ENCODE results near the gene SLC44A4.

DNA sequence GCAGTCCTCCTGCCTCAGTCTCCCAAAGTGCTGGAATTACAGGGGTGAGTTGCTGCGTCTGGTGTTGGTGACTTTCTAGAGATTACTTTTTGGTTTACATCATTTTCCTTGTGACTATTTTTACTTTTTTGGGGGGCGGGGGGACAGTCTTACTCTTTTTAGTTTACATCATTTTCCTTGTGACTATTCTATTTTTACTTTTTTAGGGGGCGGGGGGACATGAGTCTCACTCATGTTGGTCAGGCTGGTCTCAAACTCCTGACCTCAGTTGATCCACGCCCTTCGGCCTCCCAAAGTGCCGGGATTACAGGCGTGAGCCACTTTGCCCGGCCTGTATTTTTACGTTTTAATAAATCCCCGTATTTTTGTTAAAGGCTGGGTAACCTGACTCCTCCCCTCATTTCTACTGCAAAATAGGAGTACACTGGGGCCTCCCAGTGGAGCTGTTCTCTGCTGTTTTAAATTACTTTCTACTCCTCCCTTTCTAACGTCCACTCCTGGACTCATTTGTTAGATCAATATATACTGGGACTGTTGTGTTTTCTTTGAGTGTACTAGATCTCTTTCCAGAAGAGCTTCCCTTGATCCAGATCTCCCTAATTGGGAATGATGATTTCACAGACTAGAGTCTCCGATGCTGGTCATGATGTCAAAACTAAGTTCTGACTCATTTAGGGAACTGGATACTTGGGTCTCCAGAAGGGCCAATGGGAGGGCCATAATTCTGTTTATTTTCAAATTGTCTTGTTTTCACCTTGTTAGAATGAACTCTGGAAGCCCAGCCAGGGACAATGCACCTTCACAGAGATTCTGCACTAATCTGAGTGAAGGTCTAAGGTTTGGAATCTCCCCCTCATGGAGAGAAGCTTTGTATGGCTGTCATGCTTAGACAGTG is 42.1 kb downstream of the SLC44A4 start:
- TF ChIP-seq CTCF (tag by site-specific recombination; IDR thresholded peaks at IDR 0.05) (no peak), ZNF274 (IDR thresholded peaks at IDR 0.05; ENCODE audit: low read length) (no peak), ZNF274 (tag by site-specific recombination; IDR thresholded peaks at IDR 0.05; ENCODE audit: borderline replicate concordance) (no peak), PRDM4 (tag by site-specific recombination; IDR thresholded peaks at IDR 0.05) (no peak), ZNF423 (tag by site-specific recombination; IDR thresholded peaks at IDR 0.05) (no peak), ZNF133 (tag by site-specific recombination; IDR thresholded peaks at IDR 0.05) (no peak), HOXD13 (CRISPR knock-in tag; IDR thresholded peaks at IDR 0.05; ENCODE audit: borderline replicate concordance) (no peak), ZNF558 (tag by site-specific recombination; IDR thresholded peaks at IDR 0.05) (no peak), ZNF121 (tag by site-specific recombination; IDR thresholded peaks at IDR 0.05) (no peak), ZNF248 (tag by site-specific recombination; IDR thresholded peaks at IDR 0.05) (no peak), KLF9 (tag by site-specific recombination; IDR thresholded peaks at IDR 0.05; ENCODE audit: low read depth) (0 out of 2 replicates have a peak, but pooled peaks have one; percentile 12), ZFP69B (tag by site-specific recombination; IDR thresholded peaks at IDR 0.05) (no peak)
- TF ChIP-seq, protein P1, sequence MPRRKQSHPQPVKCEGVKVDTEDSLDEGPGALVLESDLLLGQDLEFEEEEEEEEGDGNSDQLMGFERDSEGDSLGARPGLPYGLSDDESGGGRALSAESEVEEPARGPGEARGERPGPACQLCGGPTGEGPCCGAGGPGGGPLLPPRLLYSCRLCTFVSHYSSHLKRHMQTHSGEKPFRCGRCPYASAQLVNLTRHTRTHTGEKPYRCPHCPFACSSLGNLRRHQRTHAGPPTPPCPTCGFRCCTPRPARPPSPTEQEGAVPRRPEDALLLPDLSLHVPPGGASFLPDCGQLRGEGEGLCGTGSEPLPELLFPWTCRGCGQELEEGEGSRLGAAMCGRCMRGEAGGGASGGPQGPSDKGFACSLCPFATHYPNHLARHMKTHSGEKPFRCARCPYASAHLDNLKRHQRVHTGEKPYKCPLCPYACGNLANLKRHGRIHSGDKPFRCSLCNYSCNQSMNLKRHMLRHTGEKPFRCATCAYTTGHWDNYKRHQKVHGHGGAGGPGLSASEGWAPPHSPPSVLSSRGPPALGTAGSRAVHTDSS (tag by site-specific recombination; IDR thresholded peaks at IDR 0.05), result no peak
